Glutamatergic neuron (in vitro differentiated cells): ENCODE results near the gene CELF4. TPM values are rescaled to one million over a fixed set of nuclear protein-coding genes. Genes with fewer than 3 reads are reported as not detected.

Source experiments
- DNase-seq: peaks from one replicate; pipeline ENCODE4 v3.0.0; 2022
- H3K27ac Mint-ChIP-seq: one replicate; pipeline ENCODE4 v1.8.0; 2020; ENCODE audit warnings: mild to moderate bottlenecking, mixed read lengths, inconsistent platforms; ENCODE audit not compliant: unreplicated experiment
- H3K27me3 Mint-ChIP-seq: one replicate; pipeline ENCODE4 v1.8.0; 2020; ENCODE audit warnings: mild to moderate bottlenecking, moderate library complexity, mixed read lengths, inconsistent platforms; ENCODE audit not compliant: unreplicated experiment
- H3K36me3 Mint-ChIP-seq: one replicate; pipeline ENCODE4 v1.8.0; 2020; ENCODE audit warnings: mild to moderate bottlenecking, mixed read lengths, inconsistent platforms; ENCODE audit not compliant: unreplicated experiment
- H3K4me1 Mint-ChIP-seq: one replicate; pipeline ENCODE4 v1.8.0; 2020; ENCODE audit warnings: mild to moderate bottlenecking, low read depth, mixed read lengths, inconsistent platforms; ENCODE audit not compliant: unreplicated experiment
- H3K4me3 Mint-ChIP-seq: one replicate; pipeline ENCODE4 v1.8.0; 2020; ENCODE audit warnings: mild to moderate bottlenecking, mixed read lengths, inconsistent platforms; ENCODE audit not compliant: unreplicated experiment
- H3K9me3 Mint-ChIP-seq: one replicate; pipeline ENCODE4 v1.8.0; 2020; ENCODE audit warnings: mild to moderate bottlenecking, moderate library complexity, mixed read lengths, inconsistent platforms; ENCODE audit not compliant: unreplicated experiment
- total RNA-seq: library from RNA; stranded (reverse); fragmentation: NEBNext Ultra II Directional; extraction: Animal tissue kit (Norgen Biotek cat#: 25700); gene quantifications from one replicate; pipeline ENCODE4 v1.2.1, GENCODE V29; 2021; ENCODE audit not compliant: unreplicated experiment
- TF ChIP-seq, protein P1 (sequence below): fragments of 200-600 bp; sonication (generic); IDR thresholded peaks from one replicate; pipeline ENCODE4 v1.5.0; 2021; ENCODE audit not compliant: partially characterized antibody, unreplicated experiment

The CELF4 gene
- total RNA-seq, 1 donor from 2014 or later = 38.4 TPM

DNA sequence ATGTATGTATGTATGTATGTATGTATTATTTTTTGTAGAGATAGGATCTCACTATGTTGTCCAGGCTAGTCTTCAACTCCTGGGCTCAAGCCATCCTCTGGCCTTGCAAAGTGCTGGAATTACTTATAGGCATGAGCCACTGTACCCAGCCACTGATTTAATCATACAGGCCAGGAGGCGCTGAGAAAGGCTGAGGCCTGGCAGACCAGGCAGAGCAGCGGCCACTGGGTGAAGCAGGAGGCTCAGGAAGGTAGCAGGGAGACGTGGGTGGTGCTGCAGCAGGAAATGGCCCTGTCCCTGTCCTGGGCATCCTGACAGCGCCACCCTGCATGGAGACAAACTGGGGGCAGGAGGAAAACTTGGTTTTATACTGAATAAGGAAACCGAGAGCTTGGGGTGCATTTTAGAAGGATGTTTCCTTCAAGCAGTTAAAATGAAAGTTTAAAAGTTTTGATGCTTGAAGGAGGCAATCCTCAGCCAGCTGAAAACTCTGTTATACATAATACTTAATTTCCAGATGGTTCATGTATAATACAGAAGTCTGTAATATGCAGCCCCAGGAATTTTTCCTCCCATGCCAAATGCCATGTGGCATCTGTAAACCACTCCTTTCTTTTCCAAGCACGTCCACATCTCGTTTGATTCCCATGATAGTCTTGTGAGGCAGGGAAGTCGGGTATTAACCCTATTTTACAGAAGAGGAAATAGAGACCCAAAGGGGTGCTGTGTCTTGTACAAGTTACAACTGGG lies 182.4 kb downstream of the CELF4 start:
- Mint-ChIP-seq H3K27me3 (peaks cover 4% of the 10 kb centered on the region), H3K4me3 (no peak overlapping the region), H3K27ac (no peak overlapping the region), H3K9me3 (peaks cover 7% of the 10 kb centered on the region), H3K36me3 (peaks cover 9% of the 10 kb centered on the region), H3K4me1 (peaks cover 14% of the 10 kb centered on the region)
- TF ChIP-seq, protein P1, sequence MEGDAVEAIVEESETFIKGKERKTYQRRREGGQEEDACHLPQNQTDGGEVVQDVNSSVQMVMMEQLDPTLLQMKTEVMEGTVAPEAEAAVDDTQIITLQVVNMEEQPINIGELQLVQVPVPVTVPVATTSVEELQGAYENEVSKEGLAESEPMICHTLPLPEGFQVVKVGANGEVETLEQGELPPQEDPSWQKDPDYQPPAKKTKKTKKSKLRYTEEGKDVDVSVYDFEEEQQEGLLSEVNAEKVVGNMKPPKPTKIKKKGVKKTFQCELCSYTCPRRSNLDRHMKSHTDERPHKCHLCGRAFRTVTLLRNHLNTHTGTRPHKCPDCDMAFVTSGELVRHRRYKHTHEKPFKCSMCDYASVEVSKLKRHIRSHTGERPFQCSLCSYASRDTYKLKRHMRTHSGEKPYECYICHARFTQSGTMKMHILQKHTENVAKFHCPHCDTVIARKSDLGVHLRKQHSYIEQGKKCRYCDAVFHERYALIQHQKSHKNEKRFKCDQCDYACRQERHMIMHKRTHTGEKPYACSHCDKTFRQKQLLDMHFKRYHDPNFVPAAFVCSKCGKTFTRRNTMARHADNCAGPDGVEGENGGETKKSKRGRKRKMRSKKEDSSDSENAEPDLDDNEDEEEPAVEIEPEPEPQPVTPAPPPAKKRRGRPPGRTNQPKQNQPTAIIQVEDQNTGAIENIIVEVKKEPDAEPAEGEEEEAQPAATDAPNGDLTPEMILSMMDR = no peak
- no peak for DNase-seq

DNA sequence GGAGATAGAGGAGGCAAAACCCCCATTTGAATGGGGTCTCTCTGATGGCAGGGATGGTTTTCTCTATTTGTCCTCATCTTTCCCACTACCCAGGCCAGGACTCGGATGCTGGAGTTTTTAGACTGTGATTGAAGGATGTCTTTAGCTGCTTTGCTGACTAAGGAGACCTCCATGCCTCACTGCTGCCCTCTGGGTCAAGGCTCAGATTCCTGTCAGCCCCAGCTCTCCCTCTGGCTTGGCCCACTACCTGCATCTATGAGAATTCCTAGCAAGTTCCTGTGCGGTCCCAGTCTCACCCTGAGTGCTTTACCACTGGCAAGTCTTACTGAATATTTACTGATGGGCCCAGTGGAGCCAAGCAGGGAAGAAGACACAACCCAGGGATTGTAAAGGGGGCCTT lies 184.0 kb downstream of the CELF4 start:
- H3K9me3 Mint-ChIP-seq = peaks cover 7% of the 10 kb centered on the region
- H3K27ac Mint-ChIP-seq = no peak overlapping the region
- no peak overlapping the region for H3K4me3 Mint-ChIP-seq
- DNase-seq = no peak
- peaks cover 14% of the 10 kb centered on the region for H3K4me1 Mint-ChIP-seq
- peaks cover 9% of the 10 kb centered on the region for H3K36me3 Mint-ChIP-seq
- H3K27me3 Mint-ChIP-seq = peaks cover 9% of the 10 kb centered on the region
- TF ChIP-seq, protein P1 = no peak

DNA sequence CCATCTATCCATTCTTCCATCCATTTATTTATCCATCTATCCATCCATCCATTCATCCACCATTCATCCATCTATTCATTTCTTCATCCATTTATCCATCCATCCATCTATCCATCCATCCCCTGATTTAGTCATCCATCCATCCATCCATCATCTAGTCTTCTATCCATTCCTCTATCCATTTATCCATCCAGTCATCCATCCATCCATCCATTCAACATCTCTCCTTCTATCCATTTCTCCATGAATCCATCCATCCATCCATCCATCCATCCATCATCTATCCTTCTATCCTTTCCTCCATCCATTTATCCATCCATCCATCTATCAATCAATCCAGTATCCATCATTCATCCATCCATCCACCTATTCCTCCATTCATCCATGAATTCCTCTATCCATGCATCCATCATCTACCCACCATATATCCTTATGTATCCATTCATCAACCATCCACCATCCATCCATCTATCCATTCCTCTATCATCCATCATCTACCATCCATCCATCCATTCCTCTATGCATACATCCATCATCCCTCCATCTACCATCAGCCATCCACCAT lies 185.0 kb downstream of the CELF4 start:
- Mint-ChIP-seq H3K9me3 (peaks cover 5% of the 10 kb centered on the region), H3K36me3 (peaks cover 9% of the 10 kb centered on the region), H3K4me1 (peaks cover 10% of the 10 kb centered on the region), H3K27me3 (peaks cover 10% of the 10 kb centered on the region), H3K27ac (no peak overlapping the region), H3K4me3 (no peak overlapping the region)
- TF ChIP-seq, protein P1 = no peak
- DNase-seq = no peak

DNA sequence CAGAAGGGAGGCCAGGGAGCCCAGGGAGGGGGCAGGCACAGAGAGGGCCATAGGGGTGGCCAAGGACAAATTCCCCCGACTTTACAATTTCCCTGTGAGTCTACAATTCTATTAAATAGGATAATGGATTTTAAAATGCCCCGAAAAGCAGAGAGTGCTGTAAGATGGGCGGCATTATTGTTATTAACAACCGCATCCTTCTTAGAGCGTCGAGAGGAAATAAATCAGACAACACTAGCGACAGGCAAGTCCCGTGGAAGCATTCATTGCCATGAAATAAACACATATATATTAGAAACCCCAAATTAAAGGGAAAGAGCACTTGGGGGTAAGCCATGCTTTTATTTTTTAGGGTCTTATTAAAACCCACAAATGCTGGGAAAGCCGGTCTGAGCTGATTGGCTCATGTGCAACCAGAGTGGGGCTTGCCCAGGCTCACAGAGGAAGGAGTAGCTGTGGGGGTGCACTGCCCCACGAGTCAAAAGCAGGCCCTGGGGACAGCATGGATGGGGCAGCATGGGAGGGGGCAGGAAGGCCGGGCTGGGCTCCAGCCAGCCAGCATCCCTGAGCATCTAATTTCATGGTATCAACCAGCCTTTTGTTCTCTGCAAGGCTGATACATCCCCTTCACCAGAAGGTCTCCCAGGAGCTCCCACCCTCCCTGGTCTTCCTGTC lies 187.1 kb downstream of the CELF4 start:
- H3K4me1 Mint-ChIP-seq = peaks cover 7% of the 10 kb centered on the region
- no peak overlapping the region for H3K27ac Mint-ChIP-seq
- no peak overlapping the region for H3K4me3 Mint-ChIP-seq
- TF ChIP-seq, protein P1 = no peak
- DNase-seq = no peak
- H3K36me3 Mint-ChIP-seq = peaks cover 9% of the 10 kb centered on the region
- peaks cover 5% of the 10 kb centered on the region for H3K9me3 Mint-ChIP-seq
- H3K27me3 Mint-ChIP-seq = peaks cover 10% of the 10 kb centered on the region

DNA sequence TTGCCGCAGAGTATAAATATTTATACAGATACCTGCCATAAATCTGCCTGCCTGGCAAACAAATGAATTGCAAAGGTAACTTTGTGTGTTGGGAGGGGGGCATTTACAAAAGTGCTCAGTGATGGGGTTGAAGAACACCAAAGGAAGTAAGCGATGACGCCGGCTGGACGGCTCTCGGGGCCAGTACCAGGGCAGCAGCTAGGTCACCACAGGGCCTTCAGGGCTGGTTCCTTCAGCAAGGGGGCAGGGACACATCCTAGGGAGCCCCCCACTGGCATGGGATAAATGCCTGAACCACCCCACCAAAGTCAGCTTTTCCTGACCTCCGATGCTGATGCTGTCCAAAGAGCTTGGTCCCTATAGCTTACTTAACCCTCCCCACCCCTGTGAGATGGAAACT lies 190.4 kb downstream of the CELF4 start:
- TF ChIP-seq, protein P1 = no peak
- Mint-ChIP-seq H3K36me3 (peaks cover 6% of the 10 kb centered on the region), H3K4me3 (no peak overlapping the region), H3K27me3 (peaks cover 6% of the 10 kb centered on the region), H3K9me3 (peaks cover 3% of the 10 kb centered on the region), H3K27ac (no peak overlapping the region), H3K4me1 (peaks cover 8% of the 10 kb centered on the region)
- no peak for DNase-seq
